ENCODE results near the gene GTF2F2. TPM values are rescaled to one million over a fixed set of nuclear protein-coding genes. Genes with fewer than 3 reads are reported as not detected.
A peak's percentile ranks its signal among the peaks of the same experiment; 100 is the strongest.
"Not testable (repeated sequence)": the region's sequence is repeated elsewhere in the genome, so short reads cannot be mapped to it uniquely, and the experiment has no call there.

GTF2F2 gene
- total RNA-seq, 2 experiments from 2014 or later: 18.8 to 19.6 TPM

DNA sequence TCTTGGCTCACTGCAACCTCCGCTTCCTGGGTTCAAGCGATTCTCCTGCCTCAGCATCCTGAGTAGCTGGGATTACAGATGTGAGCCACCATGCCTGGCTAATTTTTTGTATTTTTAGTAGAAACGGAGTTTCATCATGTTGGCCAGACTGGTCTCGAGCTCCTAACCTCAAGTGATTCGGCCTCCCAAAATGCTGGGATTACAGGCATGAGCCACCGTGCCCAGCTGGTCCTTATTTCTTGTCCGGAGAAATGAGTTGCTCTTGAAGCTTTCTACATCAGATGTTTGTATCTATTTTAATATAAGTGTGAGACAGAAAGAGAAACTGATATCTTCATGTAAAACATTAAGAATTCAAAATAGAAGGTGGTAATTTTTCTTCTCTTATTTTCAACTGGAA is 124.4 kb downstream of the GTF2F2 start:
- H3K27ac Mint-ChIP-seq; DNase-seq; CTCF ChIA-PET; H3K4me1 Mint-ChIP-seq (ENCODE audit: low read depth); ATAC-seq; H3K4me3 Mint-ChIP-seq; H3K36me3 Mint-ChIP-seq (ENCODE audit: low read depth); H3K9me3 Mint-ChIP-seq (ENCODE audit: insufficient read depth); POLR2A ChIA-PET; H3K27me3 Mint-ChIP-seq (ENCODE audit: low read depth): not testable (repeated sequence)

DNA sequence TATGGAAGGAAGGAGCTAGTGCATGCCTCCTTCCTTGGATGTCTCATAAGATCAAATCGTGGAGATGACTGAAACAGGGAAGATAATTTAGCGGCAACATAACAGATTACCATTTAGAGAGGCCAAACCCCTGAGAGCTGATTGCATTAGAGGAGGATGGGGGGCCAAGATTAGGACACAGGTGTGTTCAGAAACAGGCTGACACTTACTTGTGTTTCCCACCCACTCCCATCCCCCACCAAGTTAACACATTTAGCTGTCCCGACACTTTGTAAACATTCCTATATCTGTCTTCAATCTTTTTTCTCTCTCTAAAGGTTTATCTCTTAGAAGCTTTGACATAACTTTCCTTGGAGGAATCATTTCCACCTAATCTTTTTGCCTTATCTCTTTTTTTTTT is 129.4 kb downstream of the GTF2F2 start:
- DNase-seq: no peak
- H3K36me3 Mint-ChIP-seq (ENCODE audit: low read depth): peaks cover 8% of the 10 kb centered on the region
- H3K9me3 Mint-ChIP-seq (ENCODE audit: insufficient read depth): no peaks in the 10 kb centered on the region
- ChIA-PET POLR2A (no interaction called here), CTCF (no interaction called here)
- no peaks in the 10 kb centered on the region for H3K4me1 Mint-ChIP-seq (ENCODE audit: low read depth)
- H3K27me3 Mint-ChIP-seq (ENCODE audit: low read depth): no peaks in the 10 kb centered on the region
- no peak overlapping the region for H3K27ac Mint-ChIP-seq
- no peak for ATAC-seq
- no peak overlapping the region for H3K4me3 Mint-ChIP-seq

DNA sequence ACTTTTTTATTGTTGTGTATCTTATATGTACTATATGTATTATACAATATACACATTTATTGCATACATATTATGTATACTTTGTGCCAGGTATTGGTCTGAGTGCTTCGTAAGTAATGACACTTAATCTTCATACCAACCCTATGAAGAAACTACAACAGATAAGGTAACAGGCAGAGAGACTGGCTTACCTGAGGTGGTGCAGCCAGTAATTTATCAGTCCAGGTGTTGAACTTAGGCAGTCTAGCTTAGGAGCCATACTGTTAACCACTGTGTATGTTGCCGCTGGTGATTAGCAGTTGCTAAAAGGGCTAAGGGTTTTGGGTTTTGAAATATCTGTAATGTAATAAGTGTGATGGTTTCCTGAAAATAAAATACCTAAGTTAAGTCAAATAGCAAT is 134.1 kb downstream of the GTF2F2 start:
- DNase-seq: no peak
- H3K9me3 Mint-ChIP-seq (ENCODE audit: insufficient read depth): no peaks in the 10 kb centered on the region
- no peaks in the 10 kb centered on the region for H3K27me3 Mint-ChIP-seq (ENCODE audit: low read depth)
- H3K27ac Mint-ChIP-seq: no peak overlapping the region
- H3K4me1 Mint-ChIP-seq (ENCODE audit: low read depth): peaks cover 14% of the 10 kb centered on the region
- H3K4me3 Mint-ChIP-seq: no peak overlapping the region
- POLR2A ChIA-PET: no interaction called here
- CTCF ChIA-PET: no interaction called here
- peaks cover 15% of the 10 kb centered on the region for H3K36me3 Mint-ChIP-seq (ENCODE audit: low read depth)
- ATAC-seq: no peak

- H3K27ac Mint-ChIP-seq: no peak overlapping the region
- ChIA-PET CTCF (no interaction called here), POLR2A (no interaction called here)
- DNase-seq (no peak), ATAC-seq (no peak)
- no peaks in the 10 kb centered on the region for H3K27me3 Mint-ChIP-seq (ENCODE audit: low read depth)
- no peak overlapping the region for H3K4me3 Mint-ChIP-seq
- H3K9me3 Mint-ChIP-seq (ENCODE audit: insufficient read depth): no peaks in the 10 kb centered on the region
- H3K4me1 Mint-ChIP-seq (ENCODE audit: low read depth): peaks cover 14% of the 10 kb centered on the region
- H3K36me3 Mint-ChIP-seq (ENCODE audit: low read depth): peaks cover 15% of the 10 kb centered on the region
Measured at GRCh38 chr13:45255247-45255987, 135.1 kb downstream of the GTF2F2 start.

GRCh38 chr13:45256254-45256653 is 135.9 kb downstream of the GTF2F2 start:
- CTCF ChIA-PET: no interaction called here
- POLR2A ChIA-PET: no interaction called here
- peaks cover 15% of the 10 kb centered on the region for H3K36me3 Mint-ChIP-seq (ENCODE audit: low read depth)
- no peak overlapping the region for H3K27ac Mint-ChIP-seq
- H3K4me1 Mint-ChIP-seq (ENCODE audit: low read depth): peaks cover 14% of the 10 kb centered on the region
- ATAC-seq (no peak), DNase-seq (no peak)
- H3K4me3 Mint-ChIP-seq: no peak overlapping the region
- H3K9me3 Mint-ChIP-seq (ENCODE audit: insufficient read depth): no peaks in the 10 kb centered on the region
- no peaks in the 10 kb centered on the region for H3K27me3 Mint-ChIP-seq (ENCODE audit: low read depth)

GRCh38 chr13:45257638-45258333 is 137.5 kb downstream of the GTF2F2 start:
- POLR2A ChIA-PET: interaction anchor here (0.7 kb wide), 1 partner anchor 43 kb away, joined by 3 read pairs; no protein-coding TSS in a partner anchor
- Mint-ChIP-seq H3K9me3 (ENCODE audit: insufficient read depth) (no peaks in the 10 kb centered on the region), H3K4me1 (ENCODE audit: low read depth) (peaks cover 14% of the 10 kb centered on the region), H3K27me3 (ENCODE audit: low read depth) (no peaks in the 10 kb centered on the region), H3K27ac (no peak overlapping the region), H3K36me3 (ENCODE audit: low read depth) (peaks cover 15% of the 10 kb centered on the region), H3K4me3 (no peak overlapping the region)
- ATAC-seq (no peak), DNase-seq (no peak)
- CTCF ChIA-PET: interaction anchor here (1.2 kb wide), 1 partner anchor 24 kb away, joined by 3 read pairs; no protein-coding TSS in a partner anchor

GRCh38 chr13:45258334-45258675 is 138.0 kb downstream of the GTF2F2 start:
- DNase-seq (no peak), ATAC-seq (no peak)
- peaks cover 13% of the 10 kb centered on the region for H3K36me3 Mint-ChIP-seq (ENCODE audit: low read depth)
- H3K9me3 Mint-ChIP-seq (ENCODE audit: insufficient read depth): no peaks in the 10 kb centered on the region
- ChIA-PET POLR2A (no interaction called here), CTCF (no interaction called here)
- H3K4me1 Mint-ChIP-seq (ENCODE audit: low read depth): peaks cover 14% of the 10 kb centered on the region
- no peak overlapping the region for H3K4me3 Mint-ChIP-seq
- H3K27me3 Mint-ChIP-seq (ENCODE audit: low read depth): no peaks in the 10 kb centered on the region
- no peak overlapping the region for H3K27ac Mint-ChIP-seq

DNA sequence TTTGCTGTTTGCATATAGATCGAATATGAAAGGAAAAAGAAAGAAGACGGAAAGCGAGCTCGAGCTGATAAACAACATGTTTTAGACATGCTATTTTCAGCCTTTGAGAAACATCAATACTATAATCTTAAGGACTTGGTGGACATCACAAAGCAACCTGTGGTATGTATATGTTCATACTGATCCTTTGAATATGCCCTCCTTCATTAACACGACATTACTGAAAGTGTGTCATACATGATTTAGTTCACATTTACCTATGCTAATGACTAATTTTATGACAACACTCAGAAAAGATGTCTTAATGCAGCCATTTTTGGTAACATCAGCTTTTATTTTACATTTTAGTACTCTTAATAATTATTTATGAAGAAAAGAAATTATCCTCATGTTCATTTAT is 146.9 kb downstream of the GTF2F2 start:
- POLR2A ChIA-PET: no interaction called here
- H3K4me3 Mint-ChIP-seq: no peak overlapping the region
- no peaks in the 10 kb centered on the region for H3K9me3 Mint-ChIP-seq (ENCODE audit: insufficient read depth)
- no peaks in the 10 kb centered on the region for H3K27me3 Mint-ChIP-seq (ENCODE audit: low read depth)
- no peak overlapping the region for H3K27ac Mint-ChIP-seq
- ATAC-seq (no peak), DNase-seq (no peak)
- no peaks in the 10 kb centered on the region for H3K4me1 Mint-ChIP-seq (ENCODE audit: low read depth)
- CTCF ChIA-PET: no interaction called here
- H3K36me3 Mint-ChIP-seq (ENCODE audit: low read depth): peaks cover 2% of the 10 kb centered on the region

DNA sequence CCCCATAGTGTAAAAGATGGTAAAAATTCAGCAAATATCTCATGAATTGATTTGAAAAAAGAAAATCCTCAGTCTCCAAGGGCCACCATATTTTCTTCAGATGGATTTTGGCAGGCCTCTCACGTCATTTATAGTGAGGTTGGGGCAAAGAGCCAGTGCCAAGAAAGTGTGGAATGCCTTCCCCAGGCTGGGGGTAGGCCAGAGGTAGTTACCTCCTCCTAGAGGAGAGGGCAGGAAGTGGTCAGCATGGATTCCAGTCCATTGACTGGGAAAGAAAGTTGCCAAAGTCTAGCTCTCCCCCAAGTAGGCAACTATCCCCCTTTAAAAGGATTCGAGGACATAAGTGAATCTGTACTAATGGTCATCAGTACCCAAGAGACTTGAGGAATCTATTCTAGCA is 148.9 kb downstream of the GTF2F2 start:
- ATAC-seq (no peak), DNase-seq (no peak)
- CTCF ChIA-PET: interaction anchor here (1.1 kb wide), 1 partner anchor 13 kb away, joined by 3 read pairs; no protein-coding TSS in a partner anchor
- H3K4me1 Mint-ChIP-seq (ENCODE audit: low read depth): no peaks in the 10 kb centered on the region
- no peaks in the 10 kb centered on the region for H3K9me3 Mint-ChIP-seq (ENCODE audit: insufficient read depth)
- POLR2A ChIA-PET: no interaction called here
- H3K4me3 Mint-ChIP-seq: no peak overlapping the region
- H3K36me3 Mint-ChIP-seq (ENCODE audit: low read depth): peaks cover 6% of the 10 kb centered on the region
- no peaks in the 10 kb centered on the region for H3K27me3 Mint-ChIP-seq (ENCODE audit: low read depth)
- H3K27ac Mint-ChIP-seq: no peak overlapping the region

DNA sequence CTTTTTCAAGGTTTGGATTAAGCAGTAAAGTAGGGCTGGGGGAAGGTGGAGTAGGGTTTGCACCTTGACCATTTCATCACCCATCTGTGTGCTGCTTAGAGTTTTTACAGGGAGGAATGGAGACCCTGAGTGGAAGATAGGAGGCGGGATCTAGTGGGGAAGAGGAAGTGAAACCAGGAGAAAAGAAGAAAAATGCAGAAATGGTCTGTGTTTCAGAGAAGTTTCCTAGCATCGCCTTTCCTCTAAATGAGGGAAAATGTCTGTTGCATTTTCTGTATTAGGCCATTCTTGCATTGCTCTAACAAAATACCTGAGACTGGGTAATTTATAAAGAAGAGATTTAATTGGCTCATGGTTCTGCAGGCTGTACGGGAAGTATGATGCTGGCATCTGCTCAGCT is 156.6 kb downstream of the GTF2F2 start:
- no peaks in the 10 kb centered on the region for H3K27me3 Mint-ChIP-seq (ENCODE audit: low read depth)
- H3K4me1 Mint-ChIP-seq (ENCODE audit: low read depth): no peaks in the 10 kb centered on the region
- H3K9me3 Mint-ChIP-seq (ENCODE audit: insufficient read depth): peaks cover 7% of the 10 kb centered on the region
- H3K36me3 Mint-ChIP-seq (ENCODE audit: low read depth): peaks cover 17% of the 10 kb centered on the region
- DNase-seq (no peak), ATAC-seq (no peak)
- ChIA-PET CTCF (no interaction called here), POLR2A (no interaction called here)
- H3K4me3 Mint-ChIP-seq: no peak overlapping the region
- H3K27ac Mint-ChIP-seq: peak overlapping the region; percentile 25

GRCh38 chr13:45278096-45278645 is 157.9 kb downstream of the GTF2F2 start:
- POLR2A ChIA-PET: no interaction called here
- H3K4me3 Mint-ChIP-seq: no peak overlapping the region
- no peaks in the 10 kb centered on the region for H3K4me1 Mint-ChIP-seq (ENCODE audit: low read depth)
- CTCF ChIA-PET: no interaction called here
- no peak overlapping the region for H3K27ac Mint-ChIP-seq
- ATAC-seq: no peak
- H3K27me3 Mint-ChIP-seq (ENCODE audit: low read depth): no peaks in the 10 kb centered on the region
- H3K36me3 Mint-ChIP-seq (ENCODE audit: low read depth): peaks cover 17% of the 10 kb centered on the region
- peaks cover 7% of the 10 kb centered on the region for H3K9me3 Mint-ChIP-seq (ENCODE audit: insufficient read depth)
- no peak for DNase-seq

- no peak overlapping the region for H3K27ac Mint-ChIP-seq
- CTCF ChIA-PET: interaction anchor here (0.6 to 3.6 kb wide), 11 partner anchors 9 to 310 kb away, joined by 3 to 44 read pairs (median 5); no protein-coding TSS in a partner anchor
- H3K9me3 Mint-ChIP-seq (ENCODE audit: insufficient read depth): peaks cover 7% of the 10 kb centered on the region
- no peak overlapping the region for H3K4me3 Mint-ChIP-seq
- DNase-seq: no peak
- POLR2A ChIA-PET: no interaction called here
- H3K27me3 Mint-ChIP-seq (ENCODE audit: low read depth): no peaks in the 10 kb centered on the region
- no peak for ATAC-seq
- no peaks in the 10 kb centered on the region for H3K4me1 Mint-ChIP-seq (ENCODE audit: low read depth)
- H3K36me3 Mint-ChIP-seq (ENCODE audit: low read depth): peaks cover 15% of the 10 kb centered on the region
Measured at GRCh38 chr13:45280011-45280410, 159.7 kb downstream of the GTF2F2 start.

Data from activated CD8-positive, alpha-beta T cell treated with anti-CD3 and anti-CD28 coated beads, Interleukin-2, amount 10 ng/mL, durations not matched to agents 7 days and 5 days (primary cell).